A204.1 (cell line): ENCODE data around the gene PFKFB2.

Experiments used
- FAIRE-seq: peaks from 2 replicates; lab custom pipeline; 2012; peaks lifted over from hg19 to GRCh38; lab: Jason Lieb, UNC

Gene PFKFB2

GRCh38 chr1:207021876-207022596 is 31.0 kb upstream of the PFKFB2 start:
- no peak for FAIRE-seq

- FAIRE-seq = no peak
Observed at GRCh38 chr1:207022996-207023679, 29.9 kb upstream of the PFKFB2 start.

DNA sequence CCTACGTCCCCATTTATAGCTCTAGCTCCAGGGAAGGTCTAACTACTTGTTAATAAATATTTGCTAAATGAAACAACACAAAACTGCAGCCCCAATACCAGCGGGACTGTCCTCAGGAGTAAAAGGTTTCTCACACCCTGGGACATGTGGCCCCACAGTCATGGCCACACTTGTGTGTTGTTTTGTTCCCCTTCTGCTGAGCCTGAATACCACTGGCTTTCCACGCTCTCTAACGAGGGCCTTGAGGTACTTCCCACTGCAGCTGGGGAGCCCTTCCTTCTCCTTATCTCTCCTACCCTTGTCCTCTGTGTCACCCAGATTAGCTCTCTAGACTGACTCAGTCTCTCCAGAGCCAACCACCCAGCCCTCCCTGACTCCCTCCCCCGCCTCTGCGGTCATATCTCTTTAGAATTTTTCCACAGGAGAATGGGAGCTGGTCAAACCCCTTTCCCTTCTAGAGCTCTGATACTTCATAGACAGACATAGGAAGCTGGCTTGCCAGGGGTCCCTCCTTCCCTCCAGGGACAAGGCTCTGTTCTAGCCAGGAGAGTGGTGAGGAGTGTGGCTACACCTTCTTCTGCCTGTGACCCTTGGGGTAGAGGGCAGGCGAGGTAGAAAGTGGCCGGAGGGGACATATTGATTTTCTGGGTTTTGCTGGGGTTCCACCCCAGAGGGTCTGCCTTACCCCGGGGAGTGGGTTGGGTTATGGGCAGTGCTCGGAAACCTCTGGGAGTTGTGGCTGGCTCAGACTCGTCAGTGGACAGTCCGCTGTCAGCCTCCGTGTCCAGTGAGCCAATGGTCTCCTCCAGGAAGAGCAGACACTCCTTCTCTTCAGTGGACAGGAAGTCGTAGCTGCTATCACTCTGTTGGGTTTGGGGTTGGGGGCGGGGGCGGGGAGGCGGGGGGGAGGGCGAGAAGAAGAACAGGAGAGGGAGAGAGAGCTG is 28.6 kb upstream of the PFKFB2 start:
- FAIRE-seq = no peak

- no peak for FAIRE-seq
Observed at GRCh38 chr1:207025146-207025880, 27.8 kb upstream of the PFKFB2 start.

DNA sequence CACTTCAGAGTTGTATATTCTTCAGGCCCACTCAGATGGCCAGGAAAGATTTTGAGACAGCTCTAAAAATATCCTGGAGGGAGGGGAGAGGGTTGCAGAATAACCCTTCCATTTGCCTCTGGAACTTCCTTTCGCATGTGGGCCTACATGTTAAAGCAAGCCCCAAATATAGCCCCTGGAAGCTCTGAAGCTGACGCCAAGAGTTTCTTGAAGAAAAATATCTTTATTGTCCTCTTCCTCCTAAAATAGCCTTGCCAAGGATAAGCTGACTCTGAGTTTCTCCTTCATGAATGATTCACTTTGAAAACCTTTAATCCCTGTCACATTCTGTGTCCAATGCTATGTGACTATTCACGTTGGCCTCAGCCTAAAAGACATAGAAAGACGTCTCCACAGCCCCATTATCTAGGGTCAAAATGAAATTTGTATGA is 27.0 kb upstream of the PFKFB2 start:
- no peak for FAIRE-seq

DNA sequence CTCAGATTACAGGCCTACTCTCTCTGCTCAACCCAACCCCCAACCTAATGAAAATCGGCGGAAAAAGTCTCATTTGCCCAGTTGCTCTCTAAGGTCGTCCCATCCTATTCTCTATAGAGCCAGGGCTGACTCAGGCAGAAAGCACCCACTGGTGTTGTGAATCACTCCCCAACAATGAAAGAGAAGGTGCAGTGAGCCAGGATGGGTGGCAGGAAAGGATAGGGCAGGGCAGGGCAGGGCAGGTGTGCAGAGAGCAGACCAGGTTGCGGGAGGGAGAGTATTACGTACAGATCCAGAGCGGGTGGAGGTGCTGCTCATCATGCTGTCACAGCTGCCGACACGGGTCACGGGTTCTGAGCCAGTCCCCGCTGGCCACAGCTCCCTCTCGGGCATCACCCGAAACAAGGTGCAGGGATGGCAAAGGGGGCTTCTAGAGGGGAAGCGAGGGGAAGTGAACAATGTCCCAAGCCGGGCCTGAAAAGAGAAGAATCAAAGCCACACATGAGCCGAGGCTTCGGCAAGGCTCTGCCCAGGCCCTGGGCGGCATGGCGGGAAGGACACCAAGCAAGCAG is 25.8 kb upstream of the PFKFB2 start:
- no peak for FAIRE-seq

- no peak for FAIRE-seq
Observed at GRCh38 chr1:207027921-207028320, 25.2 kb upstream of the PFKFB2 start.

- FAIRE-seq = no peak
Observed at GRCh38 chr1:207028884-207029650, 24.0 kb upstream of the PFKFB2 start.

DNA sequence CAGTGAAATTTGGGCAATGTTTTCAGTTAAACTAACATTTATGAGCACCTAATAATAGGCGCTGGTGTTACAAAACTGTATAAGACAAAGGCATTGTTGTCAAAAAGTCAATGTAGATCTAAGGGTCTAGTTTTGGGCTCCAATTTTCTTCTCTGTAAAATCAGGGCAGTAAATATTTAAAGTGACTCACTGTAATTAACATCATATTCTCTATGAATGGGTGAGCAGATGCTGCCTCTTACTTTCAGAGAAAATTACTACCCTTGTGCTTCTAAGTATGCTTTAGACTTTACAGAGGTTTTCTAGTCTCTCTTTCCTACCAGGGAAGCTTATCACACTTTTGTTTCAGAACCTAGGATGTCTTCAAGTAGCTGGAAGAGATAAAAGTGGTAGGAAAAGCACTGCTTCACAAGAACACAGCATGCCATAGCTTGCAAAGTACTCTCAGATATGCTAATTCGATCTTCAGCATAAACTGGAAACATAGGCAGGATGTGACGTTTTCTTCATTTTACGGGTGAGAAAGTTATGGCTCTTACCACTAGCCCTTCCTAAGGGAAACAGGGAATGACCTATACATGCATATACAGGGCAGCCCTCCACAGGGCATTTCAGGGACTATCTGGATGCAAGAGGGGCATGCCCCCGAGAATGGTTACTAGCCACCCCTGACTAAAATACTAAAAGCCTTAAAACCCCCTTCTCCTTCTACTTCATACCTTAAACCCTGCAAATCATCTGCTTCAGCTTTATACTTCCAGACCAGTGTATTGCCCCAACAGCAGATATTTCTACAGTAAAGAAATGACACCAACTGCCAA is 23.2 kb upstream of the PFKFB2 start:
- no peak for FAIRE-seq

GRCh38 chr1:207030522-207031009 is 22.5 kb upstream of the PFKFB2 start:
- no peak for FAIRE-seq

DNA sequence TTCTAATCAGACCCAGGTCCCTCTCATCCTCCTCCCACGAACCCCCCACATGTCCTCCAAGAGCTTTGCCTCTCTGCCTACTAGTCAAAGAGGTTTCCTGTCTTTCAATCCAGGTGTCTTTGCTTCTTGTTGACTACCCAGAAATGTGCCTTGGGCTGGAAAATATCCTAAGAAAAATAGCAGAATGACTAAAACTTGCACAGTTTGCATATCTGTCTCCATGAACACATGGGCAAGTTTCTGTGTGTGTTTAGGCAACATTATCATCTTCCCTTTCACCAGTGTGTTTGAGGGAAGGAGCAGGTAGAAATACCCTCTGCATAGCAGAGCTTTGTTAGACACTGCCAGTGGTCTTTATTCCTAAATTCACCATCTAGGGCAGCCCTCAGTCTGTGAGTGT is 22.1 kb upstream of the PFKFB2 start:
- FAIRE-seq = no peak

DNA sequence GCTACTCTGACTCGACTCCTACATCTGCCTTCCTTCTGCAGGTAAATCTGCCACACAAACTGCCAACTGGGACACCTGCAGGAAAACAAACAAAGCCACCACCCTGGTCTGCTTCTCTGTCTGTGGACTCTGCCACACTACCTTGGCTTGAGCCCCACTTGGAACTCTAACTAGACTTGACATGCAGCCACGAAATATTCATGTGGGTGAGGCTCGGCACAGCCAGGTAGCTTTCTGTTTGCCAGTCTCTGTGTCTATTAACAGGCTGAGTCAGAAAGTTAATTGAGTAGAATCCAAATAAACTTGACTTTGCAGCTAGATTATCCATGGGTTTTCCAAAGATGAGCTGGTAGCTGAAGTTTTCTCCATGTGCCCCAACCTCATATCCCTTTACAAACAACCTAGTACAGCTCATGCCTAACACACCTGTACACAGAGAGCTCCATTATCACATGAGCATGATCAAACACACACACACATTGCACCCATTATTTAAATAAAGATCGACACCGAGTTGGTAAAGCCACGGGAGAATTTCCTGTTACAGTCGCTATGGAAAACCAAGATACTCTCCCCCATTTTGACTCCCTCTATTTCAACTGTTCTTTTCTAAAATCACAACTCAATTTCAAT is 21.3 kb upstream of the PFKFB2 start:
- FAIRE-seq = no peak

DNA sequence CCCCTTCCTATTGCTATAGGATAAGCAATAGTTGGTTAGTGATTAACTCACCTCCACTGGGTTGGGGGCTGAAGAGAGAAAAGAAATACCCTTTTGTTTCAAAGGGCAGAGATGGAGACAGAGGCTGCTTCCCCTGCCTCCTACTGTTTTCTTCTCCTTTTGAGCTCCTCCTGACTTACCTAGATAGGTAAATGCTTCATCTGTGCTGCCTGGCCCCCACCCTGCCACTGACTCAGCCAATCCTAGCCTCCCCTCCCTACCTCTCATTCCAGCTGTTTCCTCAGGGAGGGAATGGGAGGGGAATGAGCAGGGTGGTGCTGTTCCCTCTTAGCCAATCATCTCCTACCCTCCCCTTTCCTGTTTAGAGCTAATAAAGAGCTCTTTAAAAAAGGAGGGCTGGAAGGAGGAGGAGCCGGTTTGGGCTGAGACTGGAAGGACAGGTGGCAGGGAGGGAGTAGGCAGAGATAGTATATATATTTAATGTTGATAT is 20.5 kb upstream of the PFKFB2 start, which contains the start of gene C1orf116:
C1orf116 (minus strand) TSS at position 229 of the 490 bp plus-strand sequence. CDS start 5,158 bp downstream, outside the sequence.
- FAIRE-seq = no peak

DNA sequence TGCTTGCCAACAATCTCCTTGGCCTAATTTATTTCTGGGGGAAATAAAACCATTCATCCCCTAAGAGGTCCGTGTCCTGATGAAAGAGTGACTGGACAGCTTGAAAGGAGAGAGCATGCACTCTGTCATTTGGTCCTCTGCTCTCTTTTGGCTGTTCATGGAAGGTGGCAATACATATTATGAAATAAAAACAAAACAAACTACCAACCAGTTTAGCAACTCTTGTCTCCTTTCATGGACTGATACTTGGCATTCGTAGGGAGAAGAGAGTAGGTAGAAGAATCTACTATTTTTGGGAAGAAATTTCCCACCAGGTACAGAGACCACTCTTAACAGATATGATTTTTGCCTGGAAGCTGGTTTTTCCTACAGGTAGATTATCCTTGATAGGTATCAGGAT is 19.8 kb upstream of the PFKFB2 start:
- no peak for FAIRE-seq

DNA sequence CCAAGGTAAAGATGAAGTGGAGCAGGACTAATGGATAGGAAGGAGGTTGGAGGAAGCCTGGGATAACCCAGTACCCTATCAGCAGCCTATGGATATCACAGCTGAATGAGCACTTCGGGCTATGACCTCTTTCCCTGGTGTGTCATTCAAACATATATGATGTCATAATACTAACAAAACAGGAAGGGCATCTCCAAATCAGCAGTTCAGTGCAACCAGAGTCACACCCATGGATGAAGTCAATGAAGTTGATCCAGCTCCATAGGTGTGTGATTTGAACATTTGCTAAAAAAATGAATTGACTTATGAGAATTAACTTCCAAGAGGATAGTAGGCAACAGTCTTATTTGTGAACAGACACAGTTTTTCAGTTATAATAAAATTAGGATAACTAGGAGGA is 18.9 kb upstream of the PFKFB2 start:
- FAIRE-seq = no peak

GRCh38 chr1:207034998-207035397 is 18.1 kb upstream of the PFKFB2 start:
- no peak for FAIRE-seq

DNA sequence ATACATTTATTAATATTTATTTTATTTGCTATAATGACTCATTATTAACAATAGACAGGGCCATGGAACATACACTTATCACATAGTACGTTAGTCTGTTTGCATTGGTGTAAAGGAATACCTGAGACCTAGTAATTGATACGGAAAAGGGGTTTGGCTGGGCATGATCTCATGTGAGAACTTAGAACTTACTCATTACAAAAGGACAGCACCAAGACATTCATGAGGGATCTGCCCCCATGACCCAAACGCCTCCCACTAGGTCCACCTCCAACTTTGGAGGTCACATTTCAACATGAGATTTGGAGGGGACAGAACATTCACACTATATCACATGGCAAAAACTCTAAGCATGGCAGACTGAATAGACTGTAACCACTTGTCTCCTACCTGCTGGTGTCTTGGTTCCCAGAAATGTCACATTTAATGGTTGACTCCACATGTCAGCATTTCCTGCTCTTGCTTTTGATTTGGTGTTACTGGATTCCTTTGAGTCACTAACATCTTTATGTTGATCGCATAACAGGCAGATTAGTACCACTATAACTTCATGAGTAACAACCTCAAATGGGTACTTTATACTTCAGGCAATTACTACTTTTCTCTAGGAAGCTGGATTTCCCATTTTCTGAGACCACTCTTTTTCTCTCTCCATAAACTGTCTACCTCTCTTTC is 17.1 kb upstream of the PFKFB2 start:
- no peak for FAIRE-seq

GRCh38 chr1:207036865-207037264 is 16.2 kb upstream of the PFKFB2 start:
- FAIRE-seq = no peak
